GM23248 (cell line): ENCODE measurements around the gene BMPR1B.

Source experiments
- EZH2 ChIP-seq: fragments of 200-600 bp; sonication (generic); IDR thresholded peaks from 2 replicates; pipeline ENCODE4 v1.6.1; 2018; ENCODE audit warnings: antibody characterized with exemption, mild to moderate bottlenecking; ENCODE audit not compliant: insufficient read depth, poor library complexity, severe bottlenecking
- EZH2phosphoT487 ChIP-seq: fragments of 200-600 bp; sonication (generic); IDR thresholded peaks from 2 replicates; pipeline ENCODE4 v1.6.1; 2018; ENCODE audit warnings: antibody characterized with exemption, moderate library complexity, mild to moderate bottlenecking, low read depth; ENCODE audit not compliant: insufficient read depth

GRCh38 chr4:95122001-95122400, 364.2 kb downstream of the BMPR1B start:
- TF ChIP-seq EZH2phosphoT487: no peak
- TF ChIP-seq EZH2: no peak
